GM12878 (cell line): Measurements from ENCODE around the gene STK33. TPM values are rescaled to one million over a fixed set of nuclear protein-coding genes. Genes with fewer than 3 reads are reported as not detected.

Experiments
- ATAC-seq: fragments of 200-7000 bp; cut with Tn5 transposase; 3 replicates; pipeline ENCODE4 v1.9.1; 2020; ENCODE audit warnings: mild to moderate bottlenecking, moderate library complexity
- BruUV-seq: library from RNA; stranded (reverse); fragments of 400-500 nt; replicated peaks from 2 replicates; lab custom pipeline; 2021; lab: Mats Ljungman, UMichigan
- CTCF ChIA-PET: fragments of 300-600 bp; sonication (Branson Sonifier 250); formaldehyde crosslinking; extraction: SDS; loops from one replicate; lab custom pipeline; 2021; ENCODE audit warnings: inconsistent platforms; lab: Yijun Ruan, JAX
- POLR2A ChIA-PET: fragments of 350-600 bp; formaldehyde crosslinking; extraction: SDS; loops from one replicate; lab custom pipeline; 2021; ENCODE audit warnings: inconsistent platforms; lab: Charles Lee
- RAD21 ChIA-PET: fragments of 300-600 bp; sonication (Branson Sonifier 250); formaldehyde crosslinking; loops from one replicate; lab custom pipeline; 2023; ENCODE audit warnings: antibody characterized with exemption; ENCODE audit not compliant: unreplicated experiment; lab: Charles Lee
- SMC1A ChIA-PET: fragments of 300-600 bp; sonication (Branson Sonifier 250); formaldehyde crosslinking; loops from one replicate; lab custom pipeline; 2023; ENCODE audit not compliant: unreplicated experiment, uncharacterized antibody; lab: Charles Lee
- DNase-seq: peaks from one replicate; pipeline ENCODE4 v3.0.0-alpha.2; 2011; ENCODE audit warnings: low read depth, low spot score
- FAIRE-seq: peaks from 3 replicates; lab custom pipeline; 2011; peaks lifted over from hg19 to GRCh38; lab: Jason Lieb, UNC
- H2AFZ ChIP-seq: 2 replicates; pipeline ENCODE4 v1.6.0; 2011; ENCODE audit warnings: low read depth, low read length, control low read depth; ENCODE audit not compliant: control insufficient read depth
- H3K27ac ChIP-seq: 2 replicates; pipeline ENCODE4 v1.5.1; 2011; ENCODE audit warnings: control low read depth; ENCODE audit not compliant: control insufficient read depth, insufficient read depth
- H3K27me3 ChIP-seq, 2 experiments: replicated peaks in 1 of 2; 2 replicates each; pipeline versions ENCODE4 v1.6.0 to v1.6.1; 2011; ENCODE audit warnings: low read length in 1 of 2; ENCODE audit not compliant: control insufficient read depth in 2 of 2, insufficient read depth in 2 of 2
- H3K36me3 ChIP-seq, 2 experiments: 2 replicates each; pipeline ENCODE4 v1.5.1; 2011; ENCODE audit warnings: low read length in 1 of 2; ENCODE audit not compliant: control insufficient read depth in 2 of 2, insufficient read depth in 2 of 2
- H3K4me1 ChIP-seq: 2 replicates; pipeline ENCODE4 v1.6.1; 2011; ENCODE audit warnings: mild to moderate bottlenecking, low read length, moderate library complexity, mixed read lengths; ENCODE audit not compliant: control insufficient read depth, insufficient read depth
- H3K4me2 ChIP-seq: 2 replicates; pipeline ENCODE4 v1.6.0; 2011; ENCODE audit warnings: control low read depth; ENCODE audit not compliant: control insufficient read depth, insufficient read depth
- H3K4me3 ChIP-seq: fragments of 200-600 bp; sonication (generic); 2 replicates; pipeline ENCODE4 v1.5.1; 2016
- H3K79me2 ChIP-seq: 2 replicates; pipeline ENCODE4 v1.6.0; 2011; ENCODE audit warnings: low read length; ENCODE audit not compliant: control insufficient read depth, insufficient read depth
- H3K9ac ChIP-seq: 2 replicates; pipeline ENCODE4 v1.8.0; 2011; ENCODE audit warnings: low read length, control low read depth, mixed read lengths; ENCODE audit not compliant: control insufficient read depth, insufficient read depth
- H3K9me3 ChIP-seq: replicated peaks from 3 replicates; pipeline ENCODE4 v1.5.1; 2011; ENCODE audit warnings: mild to moderate bottlenecking, low read length; ENCODE audit not compliant: control insufficient read depth, insufficient read depth
- H4K20me1 ChIP-seq: 2 replicates; pipeline ENCODE4 v1.6.0; 2011; ENCODE audit not compliant: control insufficient read depth, insufficient read depth
- NR2F1 ChIP-seq: fragments of 450-650 bp; conservative IDR thresholded peaks from 2 replicates; pipeline ENCODE4 v1.6.1; 2017; ENCODE audit warnings: mild to moderate bottlenecking
- SIN3A ChIP-seq: IDR thresholded peaks from 2 replicates; pipeline ENCODE4 v1.6.1; 2012; ENCODE audit warnings: low read depth, low read length, improper control_type of control experiment
- WGBS: methylation state at CpG from one replicate; pipeline ENCODE4 v1.1.6; 2016; ENCODE audit warnings: low lambda C conversion rate; ENCODE audit not compliant: insufficient replicate concordance, insufficient coverage; ENCODE audit errors: missing lambda C conversion rate; 5-methylcytosine and 5-hydroxymethylcytosine counted together
- in situ Hi-C: fragments of 300-500 bp; cut with MboI; formaldehyde crosslinking; loops from 9 replicates; pipeline ENCODE4 v1.14.3; 2018; ENCODE audit warnings: mixed read lengths
- intact Hi-C: fragments of 100-400 bp; cut with micrococcal nuclease; formaldehyde crosslinking; loops from one replicate; pipeline ENCODE4 v1.14.2; 2022; ENCODE audit not compliant: unreplicated experiment
- polyA plus RNA-seq, 11 experiments: library from polyadenylated mRNA; depleted of rRNA in 4 of 11; unstranded in 6 of 11; stranded (reverse) in 5 of 11; fragments of >200 nt; fragmentation: Nextera tagmentation in 4 of 11; fragmentation: Illumina TruSeq in 1 of 11; extraction: Ambion mirVana in 4 of 11; extraction: Trizol in 1 of 11; gene quantifications; 1 replicate in 1 of 11; 2 replicates in 10 of 11; pipeline versions ENCODE4 v1.2.1 to v1.2.3, GENCODE V29; 2011 to 2016; ENCODE audit warnings: inconsistent platforms in 2 of 11, missing spikeins in 2 of 11, low read depth in 1 of 11
- total RNA-seq, 4 experiments: library from RNA; depleted of rRNA in 3 of 4; stranded (reverse); fragments of >200 nt in 3 of 4; fragmentation: Illumina TruSeq in 1 of 4; extraction: Trizol in 1 of 4; gene quantifications; 2 replicates each; pipeline versions ENCODE4 v1.2.1 to v1.2.3, GENCODE V29; 2013 to 2021
- TF ChIP-seq, protein P1 (sequence below): fragments of 150-350 bp; IDR thresholded peaks from 2 replicates; pipeline ENCODE4 v1.6.1; 2016; ENCODE audit warnings: low read depth, low read length
- TF ChIP-seq, protein P2 (sequence below): IDR thresholded peaks from 2 replicates; pipeline ENCODE4 v1.6.1; 2012; ENCODE audit warnings: low read depth, low read length, improper control_type of control experiment

Gene STK33
- total and polyA plus RNA-seq, 10 of the 15 experiments (the other 5 are each of a cell fraction or from before 2014, with no cell fraction given) = 5.2 to 27.3 (median 18.3) TPM

DNA sequence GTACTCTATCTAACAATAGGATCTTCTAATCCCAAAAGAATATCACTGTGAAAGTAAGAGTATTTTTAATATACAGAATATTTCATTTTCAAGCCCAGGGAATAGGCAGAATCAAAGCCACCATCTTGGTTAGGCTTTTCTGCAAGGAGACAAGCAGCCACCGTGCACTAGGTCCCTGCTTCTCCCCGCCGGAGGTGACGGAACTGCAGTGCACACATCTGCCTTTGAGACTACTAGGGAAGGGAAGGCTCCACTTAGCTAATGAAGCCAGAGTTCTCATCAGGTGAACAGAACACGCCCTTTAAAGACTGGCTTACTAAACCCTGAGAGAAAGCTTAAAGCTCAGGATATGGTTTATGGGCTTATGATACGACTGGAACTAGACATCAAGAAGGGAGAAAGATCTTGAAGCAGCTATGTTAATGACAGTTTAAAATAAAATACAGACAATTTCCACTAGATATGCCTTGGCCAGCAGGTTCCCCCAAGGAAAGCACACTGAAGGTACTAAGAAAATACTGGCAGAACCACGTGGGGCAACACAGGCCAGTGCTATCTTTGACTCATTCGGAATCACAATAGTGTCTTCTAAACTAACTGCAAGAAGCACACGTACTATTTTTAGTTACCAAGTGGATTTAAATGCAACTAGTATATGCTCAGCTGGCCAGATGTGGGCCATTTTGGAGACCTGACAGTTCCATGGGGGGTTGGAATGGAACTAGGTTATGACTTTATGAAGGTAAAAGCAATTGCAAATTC, 203.0 kb downstream of the STK33 start:
- DNase-seq (no peak), FAIRE-seq (no peak), ATAC-seq (no peak)
- no TSS peak for BruUV-seq
- SMC1A ChIA-PET = interaction anchor here (0.8 to 1.2 kb wide), 3 partner anchors 12 to 141 kb away, joined by 3 to 4 read pairs (median 3); no protein-coding TSS in a partner anchor
- in situ Hi-C loops (no loop called here), intact Hi-C loops (no loop called here)
- no peaks in the 10 kb centered on the region for H3K36me3 ChIP-seq
- H4K20me1 ChIP-seq = no peaks in the 10 kb centered on the region
- no peaks in the 10 kb centered on the region for H3K27me3 ChIP-seq
- H2AFZ ChIP-seq = no peak overlapping the region
- no peaks in the 10 kb centered on the region for H3K79me2 ChIP-seq
- POLR2A ChIA-PET = no interaction called here
- H3K27ac ChIP-seq = no peak overlapping the region
- H3K4me1 ChIP-seq = peaks cover 4% of the 10 kb centered on the region
- TF ChIP-seq, protein P1, sequence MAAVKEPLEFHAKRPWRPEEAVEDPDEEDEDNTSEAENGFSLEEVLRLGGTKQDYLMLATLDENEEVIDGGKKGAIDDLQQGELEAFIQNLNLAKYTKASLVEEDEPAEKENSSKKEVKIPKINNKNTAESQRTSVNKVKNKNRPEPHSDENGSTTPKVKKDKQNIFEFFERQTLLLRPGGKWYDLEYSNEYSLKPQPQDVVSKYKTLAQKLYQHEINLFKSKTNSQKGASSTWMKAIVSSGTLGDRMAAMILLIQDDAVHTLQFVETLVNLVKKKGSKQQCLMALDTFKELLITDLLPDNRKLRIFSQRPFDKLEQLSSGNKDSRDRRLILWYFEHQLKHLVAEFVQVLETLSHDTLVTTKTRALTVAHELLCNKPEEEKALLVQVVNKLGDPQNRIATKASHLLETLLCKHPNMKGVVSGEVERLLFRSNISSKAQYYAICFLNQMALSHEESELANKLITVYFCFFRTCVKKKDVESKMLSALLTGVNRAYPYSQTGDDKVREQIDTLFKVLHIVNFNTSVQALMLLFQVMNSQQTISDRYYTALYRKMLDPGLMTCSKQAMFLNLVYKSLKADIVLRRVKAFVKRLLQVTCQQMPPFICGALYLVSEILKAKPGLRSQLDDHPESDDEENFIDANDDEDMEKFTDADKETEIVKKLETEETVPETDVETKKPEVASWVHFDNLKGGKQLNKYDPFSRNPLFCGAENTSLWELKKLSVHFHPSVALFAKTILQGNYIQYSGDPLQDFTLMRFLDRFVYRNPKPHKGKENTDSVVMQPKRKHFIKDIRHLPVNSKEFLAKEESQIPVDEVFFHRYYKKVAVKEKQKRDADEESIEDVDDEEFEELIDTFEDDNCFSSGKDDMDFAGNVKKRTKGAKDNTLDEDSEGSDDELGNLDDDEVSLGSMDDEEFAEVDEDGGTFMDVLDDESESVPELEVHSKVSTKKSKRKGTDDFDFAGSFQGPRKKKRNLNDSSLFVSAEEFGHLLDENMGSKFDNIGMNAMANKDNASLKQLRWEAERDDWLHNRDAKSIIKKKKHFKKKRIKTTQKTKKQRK = no peak
- TF ChIP-seq SIN3A (no peak), NR2F1 (no peak)
- TF ChIP-seq, protein P2, sequence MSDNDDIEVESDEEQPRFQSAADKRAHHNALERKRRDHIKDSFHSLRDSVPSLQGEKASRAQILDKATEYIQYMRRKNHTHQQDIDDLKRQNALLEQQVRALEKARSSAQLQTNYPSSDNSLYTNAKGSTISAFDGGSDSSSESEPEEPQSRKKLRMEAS = no peak
- CTCF ChIA-PET = interaction anchor here (0.7 to 1.3 kb wide), 3 partner anchors 50 to 402 kb away, joined by 3 to 4 read pairs (median 3); no protein-coding TSS in a partner anchor
- no peak overlapping the region for H3K4me2 ChIP-seq
- H3K9ac ChIP-seq = no peak overlapping the region
- no peaks in the 10 kb centered on the region for H3K9me3 ChIP-seq
- 84% methylated on average over 9 of the region's 9 CpGs for WGBS
- no peak overlapping the region for H3K4me3 ChIP-seq
- RAD21 ChIA-PET = no interaction called here
